Large intestine (tissue), 12 donors: ENCODE measurements around the gene RNF39. TPM values are rescaled to one million over a fixed set of nuclear protein-coding genes. Genes with fewer than 3 reads are reported as not detected.
"Not testable (repeated sequence)": the region's sequence is repeated elsewhere in the genome, so short reads cannot be mapped to it uniquely, and the experiment has no call there.

ENCODE experiments used
- DNase-seq, 2 donors: peaks; one replicate each; pipeline versions ENCODE4 v3.0.0 to v3.0.0-alpha.2; 2013
- H3K27ac ChIP-seq: one replicate; pipeline ENCODE4 v1.5.1; 2013; ENCODE audit warnings: low read length
- H3K27me3 ChIP-seq: 2 replicates; pipeline ENCODE4 v1.6.1; 2013; ENCODE audit warnings: low read length; ENCODE audit not compliant: control insufficient read depth, insufficient read depth
- H3K36me3 ChIP-seq: 2 replicates; pipeline ENCODE4 v1.6.1; 2013; ENCODE audit warnings: low read length; ENCODE audit not compliant: control insufficient read depth, insufficient read depth
- H3K4me1 ChIP-seq: one replicate; pipeline ENCODE4 v1.6.1; 2013; ENCODE audit warnings: low read length; ENCODE audit not compliant: control insufficient read depth, insufficient read depth
- H3K4me3 ChIP-seq: one replicate; pipeline ENCODE4 v1.5.1; 2013; ENCODE audit warnings: low read length
- H3K9me3 ChIP-seq: one replicate; pipeline ENCODE4 v1.6.1; 2013; ENCODE audit warnings: mild to moderate bottlenecking, low read depth, low read length, moderate library complexity; ENCODE audit not compliant: control insufficient read depth
- WGBS: methylation state at CpG from one replicate; pipeline ENCODE4 v1.1.5; 2013; ENCODE audit warnings: low lambda C conversion rate; ENCODE audit not compliant: insufficient coverage; 5-methylcytosine and 5-hydroxymethylcytosine counted together
- long read RNA-seq, 11 donors: transcript quantifications; one replicate each; lab custom pipeline, GENCODE V29; 2026
- polyA plus RNA-seq: library from polyadenylated mRNA; unstranded; fragments of 120-200 nt; gene quantifications from one replicate; pipeline ENCODE4 v1.2.1, GENCODE V29; 2013

RNF39 gene, protein sequence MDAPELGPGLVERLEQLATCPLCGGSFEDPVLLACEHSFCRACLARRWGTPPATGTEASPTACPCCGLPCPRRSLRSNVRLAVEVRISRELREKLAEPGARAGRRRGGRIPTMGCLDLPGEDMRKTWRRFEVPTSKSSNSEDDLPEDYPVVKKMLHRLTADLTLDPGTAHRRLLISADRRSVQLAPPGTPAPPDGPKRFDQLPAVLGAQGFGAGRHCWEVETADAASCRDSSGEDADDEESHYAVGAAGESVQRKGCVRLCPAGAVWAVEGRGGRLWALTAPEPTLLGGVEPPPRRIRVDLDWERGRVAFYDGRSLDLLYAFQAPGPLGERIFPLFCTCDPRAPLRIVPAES
- 0.75 TPM for polyA plus RNA-seq
- long read RNA-seq, donor 1, result 0 reads
- long read RNA-seq, donor 2, partial matches to known transcripts, result 157 of 242 reads
- long read RNA-seq, donor 2, other reads (novel, unspliced or antisense), result 85 of 242 reads
- long read RNA-seq, donor 3, partial matches to known transcripts, result 0 of 1 reads
- long read RNA-seq, donor 3, other reads (novel, unspliced or antisense), result 0 of 1 reads
- long read RNA-seq, donor 4, result 0 reads
- long read RNA-seq, donor 5, result 0 reads
- long read RNA-seq, donor 6, partial matches to known transcripts, result 0 of 1 reads
- long read RNA-seq, donor 6, other reads (novel, unspliced or antisense), result 0 of 1 reads
- long read RNA-seq, donor 7, result 0 reads
- long read RNA-seq, donor 8, partial matches to known transcripts, result 35 of 108 reads
- long read RNA-seq, donor 8, other reads (novel, unspliced or antisense), result 72 of 108 reads
- long read RNA-seq, donor 9, result 0 reads
- long read RNA-seq, donor 10, result 0 reads
- long read RNA-seq, donor 11, result 0 reads

DNA sequence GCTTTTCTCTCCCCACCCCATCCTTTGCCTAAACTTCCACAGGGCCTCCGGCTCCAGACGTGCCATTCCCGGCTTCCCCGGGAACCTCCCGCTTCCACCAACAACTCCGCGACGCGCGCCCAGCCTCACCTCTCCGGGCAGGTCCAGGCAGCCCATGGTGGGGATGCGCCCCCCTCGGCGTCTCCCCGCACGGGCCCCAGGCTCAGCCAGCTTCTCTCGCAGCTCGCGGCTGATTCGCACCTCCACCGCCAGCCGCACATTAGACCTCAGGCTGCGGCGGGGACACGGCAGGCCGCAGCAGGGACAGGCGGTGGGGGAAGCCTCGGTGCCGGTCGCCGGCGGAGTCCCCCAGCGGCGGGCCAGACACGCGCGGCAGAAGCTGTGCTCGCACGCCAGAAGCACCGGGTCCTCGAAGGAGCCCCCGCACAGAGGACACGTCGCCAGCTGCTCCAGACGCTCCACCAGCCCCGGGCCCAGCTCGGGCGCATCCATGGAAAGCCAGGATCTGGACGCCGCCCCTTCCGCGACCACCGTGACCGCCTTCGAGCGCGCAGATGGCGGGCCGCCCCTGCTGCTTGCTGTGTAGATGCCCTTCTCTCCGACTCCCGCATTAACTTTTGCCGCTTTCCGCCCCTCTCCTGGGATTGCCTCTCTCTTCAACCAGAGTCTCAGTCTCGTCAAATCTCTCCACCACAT lies at the start of gene RNF39:
Gene RNF39, minus strand, starts transcription at position 676 of the 696 bp plus-strand sequence. Its CDS starts 184 bp downstream, at position 492.
- peaks cover 81% of the 10 kb centered on the region for H3K27me3 ChIP-seq
- H3K4me3 ChIP-seq, result peak within 1 kb of the TSS; percentile 34
- peak in 1 of 2 donors; percentile 40 for DNase-seq
- no peaks in the 10 kb centered on the region for H3K36me3 ChIP-seq
- H3K4me1 ChIP-seq, result peaks cover 28% of the 10 kb centered on the region
- H3K9me3 ChIP-seq, result peaks cover 8% of the 10 kb centered on the region
- H3K27ac ChIP-seq, result peak within 1 kb of the TSS; percentile 62
- WGBS, result no CpG with 5 or more reads among the region's 64 CpGs

GRCh38 chr6:30122515-30122914 lies 46.9 kb upstream of the RNF39 start:
- Histone ChIP-seq H3K4me1 (peaks cover 37% of the 10 kb centered on the region), H3K4me3 (no peak overlapping the region), H3K36me3 (no peaks in the 10 kb centered on the region), H3K9me3 (no peaks in the 10 kb centered on the region), H3K27me3 (peaks cover 3% of the 10 kb centered on the region), H3K27ac (peak overlapping the region; percentile 63)
- peak in 1 of 2 donors; percentile 66 for DNase-seq
- no CpG with 5 or more reads among the region's 2 CpGs for WGBS

- no peaks in the 10 kb centered on the region for H3K9me3 ChIP-seq
- H3K4me3 ChIP-seq, result no peak overlapping the region
- no CpG with 5 or more reads among the region's 10 CpGs for WGBS
- no peaks in the 10 kb centered on the region for H3K36me3 ChIP-seq
- H3K27me3 ChIP-seq, result no peaks in the 10 kb centered on the region
- peak in 1 of 2 donors; percentile 6 for DNase-seq
- peak overlapping the region; percentile 63 for H3K27ac ChIP-seq
- peaks cover 37% of the 10 kb centered on the region for H3K4me1 ChIP-seq
Observed at GRCh38 chr6:30121446-30122366, 46.1 kb upstream of the RNF39 start.

DNA sequence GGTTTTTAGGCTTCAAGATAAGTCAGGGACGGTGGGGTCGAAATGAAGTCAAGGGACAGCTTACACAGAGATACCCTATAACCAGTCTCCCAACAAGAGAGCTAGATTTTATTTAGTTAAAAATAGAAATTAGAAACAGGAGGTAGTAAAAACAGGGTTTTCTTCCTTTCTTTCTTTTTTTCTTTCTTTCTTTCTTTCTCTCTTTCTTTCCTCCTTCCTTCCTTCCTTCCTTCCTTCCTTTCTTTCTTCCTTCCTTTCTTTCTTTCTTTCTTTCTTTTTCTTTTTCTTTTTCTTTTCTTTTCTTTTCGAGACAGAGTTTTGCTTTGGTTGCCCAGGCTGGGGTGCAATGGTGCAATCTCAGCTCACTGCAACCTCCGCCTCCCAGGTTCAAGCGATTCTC lies 43.1 kb upstream of the RNF39 start:
- not testable (repeated sequence) for H3K36me3 ChIP-seq, H3K4me3 ChIP-seq, DNase-seq, H3K27me3 ChIP-seq, H3K9me3 ChIP-seq
- whole genome bisulfite sequencing, result 67% methylated on average over 1 of the region's 5 CpGs
- H3K27ac ChIP-seq, result peak overlapping the region; percentile 43
- peaks cover 38% of the 10 kb centered on the region for H3K4me1 ChIP-seq

- Histone ChIP-seq H3K4me1 (peaks cover 45% of the 10 kb centered on the region), H3K4me3 (no peak overlapping the region), H3K36me3 (no peaks in the 10 kb centered on the region), H3K9me3 (no peaks in the 10 kb centered on the region), H3K27ac (no peak overlapping the region), H3K27me3 (no peaks in the 10 kb centered on the region)
- no peak for DNase-seq
- WGBS, result 42% methylated on average over 2 of the region's 6 CpGs
Observed at GRCh38 chr6:30116724-30117123, 41.2 kb upstream of the RNF39 start.

GRCh38 chr6:30113841-30114240 lies 38.3 kb upstream of the RNF39 start:
- H3K9me3 ChIP-seq, result no peaks in the 10 kb centered on the region
- peaks cover 6% of the 10 kb centered on the region for H3K27me3 ChIP-seq
- peak in 1 of 2 donors; percentile 60 for DNase-seq
- no peak overlapping the region for H3K4me3 ChIP-seq
- H3K36me3 ChIP-seq, result no peaks in the 10 kb centered on the region
- WGBS, result 29% methylated on average over 1 of the region's 1 CpG
- peak overlapping the region; percentile 82 for H3K27ac ChIP-seq
- H3K4me1 ChIP-seq, result peaks cover 35% of the 10 kb centered on the region

- Histone ChIP-seq H3K27ac (peak within 1 kb of the TSS; percentile 82), H3K9me3 (no peaks in the 10 kb centered on the region), H3K4me3 (peak within 1 kb of the TSS; percentile 32), H3K36me3 (no peaks in the 10 kb centered on the region), H3K27me3 (peaks cover 6% of the 10 kb centered on the region), H3K4me1 (peaks cover 29% of the 10 kb centered on the region)
- peak; percentile 70 to 78 for DNase-seq
- 54% methylated on average over 2 of the region's 3 CpGs for WGBS
Observed at GRCh38 chr6:30113003-30113759, 37.6 kb upstream of the RNF39 start, which contains the start of gene TRIM31. TRIM31 (minus strand) TSS chr6:30113090; CDS start chr6:30112805, 285 bp downstream.

GRCh38 chr6:30112402-30112994 lies 36.9 kb upstream of the RNF39 start:
- Histone ChIP-seq H3K4me3 (peak overlapping the region; percentile 32), H3K27ac (peak overlapping the region; percentile 82), H3K27me3 (peaks cover 6% of the 10 kb centered on the region), H3K36me3 (no peaks in the 10 kb centered on the region), H3K4me1 (peaks cover 29% of the 10 kb centered on the region), H3K9me3 (no peaks in the 10 kb centered on the region)
- WGBS, result 67% methylated on average over 1 of the region's 10 CpGs
- peak in 1 of 2 donors; percentile 11 for DNase-seq
